Activated T-helper 17 cell treated with anti-CD3 and anti-CD28 coated beads, Interleukin-2, amount 50 U/mL, for 72 hours (primary cell): Measurements from ENCODE around the gene CACNA1C. TPM values are rescaled to one million over a fixed set of nuclear protein-coding genes. Genes with fewer than 3 reads are reported as not detected.

Source experiments
- ATAC-seq: fragments of 150-1000 bp; cut with Tn5 transposase; replicated peaks from 2 replicates; pipeline ENCODE4 v1.10.0; 2021; ENCODE audit warnings: mild to moderate bottlenecking, moderate library complexity
- H3K27ac Mint-ChIP-seq: one replicate; pipeline ENCODE4 v1.8.0; 2022; ENCODE audit warnings: mixed read lengths
- H3K27me3 Mint-ChIP-seq: one replicate; pipeline ENCODE4 v1.8.0; 2022; ENCODE audit warnings: mixed read lengths
- H3K36me3 Mint-ChIP-seq: one replicate; pipeline ENCODE4 v1.8.0; 2022; ENCODE audit warnings: low read depth, mild to moderate bottlenecking, mixed read lengths
- H3K4me1 Mint-ChIP-seq: one replicate; pipeline ENCODE4 v1.8.0; 2022; ENCODE audit warnings: mixed read lengths
- H3K4me3 Mint-ChIP-seq: one replicate; pipeline ENCODE4 v1.8.0; 2022; ENCODE audit warnings: mild to moderate bottlenecking, mixed read lengths
- H3K9me3 Mint-ChIP-seq: one replicate; pipeline ENCODE4 v1.8.0; 2022; ENCODE audit warnings: mixed read lengths
- total RNA-seq, 2 donors: library from RNA; stranded (reverse); gene quantifications; one replicate each; pipeline ENCODE4 v1.2.3, GENCODE V29; 2022

The CACNA1C gene
- total RNA-seq, 2 donors from 2014 or later, result 0.04 to 0.21 TPM

DNA sequence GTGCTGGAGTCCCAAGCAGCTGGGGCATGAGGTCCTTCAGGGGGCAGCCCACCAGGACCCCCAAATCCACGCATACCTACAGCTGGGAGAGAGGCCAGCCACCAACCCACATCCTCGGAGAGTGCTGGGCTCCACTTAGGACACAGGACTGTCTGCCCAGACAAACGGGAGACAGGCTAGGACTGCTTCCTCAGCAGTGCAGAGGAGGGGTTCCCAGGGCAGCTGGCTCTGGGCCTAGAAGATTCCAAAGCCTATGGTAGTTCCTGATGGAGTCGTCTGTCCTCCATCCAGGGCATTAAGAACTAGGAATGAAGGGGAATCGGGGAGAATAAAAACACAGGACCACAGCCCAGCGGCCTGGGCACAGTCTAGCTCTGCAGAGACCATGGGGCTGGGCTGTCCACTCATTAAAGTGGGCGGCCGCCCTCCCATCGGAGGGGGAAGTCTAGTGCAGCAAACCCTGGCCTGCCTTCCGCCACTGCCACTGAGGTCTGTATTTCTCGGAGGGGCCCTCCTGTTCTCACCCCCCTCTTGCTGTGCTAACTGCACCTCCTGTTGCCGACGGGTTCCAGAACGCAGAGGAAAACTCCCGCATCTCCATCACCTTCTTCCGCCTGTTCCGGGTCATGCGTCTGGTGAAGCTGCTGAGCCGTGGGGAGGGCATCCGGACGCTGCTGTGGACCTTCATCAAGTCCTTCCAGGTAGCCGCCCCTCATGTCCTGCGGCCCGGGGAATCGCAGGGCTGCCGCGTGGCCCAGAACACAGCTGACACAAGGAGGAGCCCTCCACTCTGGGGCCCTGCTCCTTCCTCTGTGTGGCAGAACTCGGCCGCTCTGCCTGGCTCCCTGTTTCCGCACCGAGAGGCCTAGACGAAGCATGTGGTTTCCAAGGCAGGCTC lies 598.5 kb downstream of the CACNA1C start:
- H3K4me3 Mint-ChIP-seq, result no peak overlapping the region
- H3K4me1 Mint-ChIP-seq, result no peaks in the 10 kb centered on the region
- ATAC-seq, result no peak

DNA sequence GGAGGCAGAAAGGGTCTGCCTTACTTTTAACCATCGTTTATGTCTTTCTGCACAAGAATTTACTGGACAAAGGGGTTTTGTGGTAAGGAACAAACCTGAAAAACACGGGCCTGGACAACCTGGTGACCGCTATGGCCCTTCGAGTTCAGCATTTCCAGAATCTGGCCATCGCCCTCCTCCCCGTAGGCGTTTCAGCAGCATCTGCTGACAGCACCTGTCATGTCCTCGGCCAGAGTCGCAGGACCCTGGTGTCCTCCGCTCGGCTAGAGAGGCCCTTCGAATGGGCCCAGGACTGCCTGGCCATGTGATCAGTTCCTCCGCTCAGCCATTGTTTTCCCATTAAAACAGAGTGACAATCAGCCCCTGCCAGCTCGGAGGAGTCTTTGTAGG lies 599.2 kb downstream of the CACNA1C start:
- peaks cover 18% of the 10 kb centered on the region for H3K27me3 Mint-ChIP-seq
- ATAC-seq, result no peak
- no peaks in the 10 kb centered on the region for H3K36me3 Mint-ChIP-seq
- H3K4me1 Mint-ChIP-seq, result no peaks in the 10 kb centered on the region
- no peak overlapping the region for H3K27ac Mint-ChIP-seq
- H3K4me3 Mint-ChIP-seq, result no peak overlapping the region
- H3K9me3 Mint-ChIP-seq, result no peaks in the 10 kb centered on the region

More for the DNA sequence above, 598.5 kb downstream of the CACNA1C start:
- Mint-ChIP-seq H3K27ac (no peak overlapping the region), H3K9me3 (no peaks in the 10 kb centered on the region), H3K27me3 (peaks cover 25% of the 10 kb centered on the region), H3K36me3 (no peaks in the 10 kb centered on the region)

DNA sequence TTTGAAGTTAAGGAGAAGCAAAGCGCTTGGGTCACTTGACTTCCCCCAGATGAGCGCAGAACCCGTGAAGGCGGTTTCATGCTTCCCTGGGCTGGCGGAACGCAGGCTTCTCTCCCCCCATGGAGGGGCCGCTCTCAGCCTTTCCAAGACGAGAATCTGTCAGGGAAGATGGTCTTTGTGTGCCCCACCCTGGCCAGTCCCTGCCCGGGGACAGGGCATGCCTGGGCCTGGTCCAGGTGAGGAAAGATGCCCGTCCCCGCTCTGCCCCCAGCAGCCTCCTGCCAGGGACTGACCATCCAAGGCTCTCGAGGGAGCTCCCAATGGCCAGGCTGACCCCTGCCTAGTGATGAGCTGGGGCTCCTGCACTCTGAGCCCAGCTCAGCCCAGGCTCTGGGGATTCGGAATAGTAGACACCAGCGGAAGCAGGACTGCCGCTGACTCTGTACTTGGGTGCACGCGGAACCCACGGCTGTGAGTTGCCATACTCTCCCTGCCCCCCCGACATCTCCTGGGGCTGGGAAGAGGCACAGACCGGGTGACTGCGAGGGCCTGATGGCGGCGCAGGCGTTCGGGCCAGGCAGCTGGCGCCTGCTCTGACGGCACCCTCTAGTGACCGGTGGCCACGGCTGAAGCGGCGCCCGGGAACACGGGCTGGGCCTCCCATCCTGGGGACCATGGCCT lies 599.8 kb downstream of the CACNA1C start:
- Mint-ChIP-seq H3K9me3 (no peaks in the 10 kb centered on the region), H3K4me3 (no peak overlapping the region), H3K27ac (no peak overlapping the region), H3K4me1 (no peaks in the 10 kb centered on the region), H3K27me3 (peaks cover 16% of the 10 kb centered on the region), H3K36me3 (no peaks in the 10 kb centered on the region)
- no peak for ATAC-seq

DNA sequence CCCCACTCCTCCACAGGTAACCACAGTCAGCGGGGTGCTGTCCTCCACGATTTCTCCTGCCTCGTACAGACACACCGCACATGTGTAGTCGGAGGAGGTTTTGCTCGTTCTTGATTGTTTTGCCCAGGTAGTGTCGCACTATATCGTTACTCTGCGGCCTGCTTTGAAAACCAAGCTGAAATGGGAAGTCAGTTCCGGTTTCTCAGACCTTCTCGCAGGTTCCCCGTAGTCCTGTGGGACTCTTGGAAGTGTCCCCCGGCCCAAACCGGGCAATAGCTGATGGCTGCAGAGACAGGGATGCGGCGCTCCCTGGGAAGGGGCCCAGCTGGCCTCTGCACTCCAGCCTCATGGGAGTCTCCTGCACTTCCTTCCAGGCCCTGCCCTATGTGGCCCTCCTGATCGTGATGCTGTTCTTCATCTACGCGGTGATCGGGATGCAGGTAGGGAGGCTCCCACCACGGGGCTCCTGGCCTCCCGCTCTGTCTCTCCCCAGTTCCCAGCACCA lies 600.7 kb downstream of the CACNA1C start:
- Mint-ChIP-seq H3K4me3 (no peak overlapping the region), H3K9me3 (no peaks in the 10 kb centered on the region), H3K4me1 (no peaks in the 10 kb centered on the region), H3K27me3 (peaks cover 11% of the 10 kb centered on the region), H3K36me3 (no peaks in the 10 kb centered on the region), H3K27ac (no peak overlapping the region)
- ATAC-seq, result no peak

- Mint-ChIP-seq H3K4me3 (no peak overlapping the region), H3K36me3 (no peaks in the 10 kb centered on the region), H3K27me3 (peaks cover 8% of the 10 kb centered on the region), H3K4me1 (no peaks in the 10 kb centered on the region), H3K9me3 (no peaks in the 10 kb centered on the region), H3K27ac (no peak overlapping the region)
- ATAC-seq, result no peak
Observed at GRCh38 chr12:2654311-2654710, 601.5 kb downstream of the CACNA1C start.

DNA sequence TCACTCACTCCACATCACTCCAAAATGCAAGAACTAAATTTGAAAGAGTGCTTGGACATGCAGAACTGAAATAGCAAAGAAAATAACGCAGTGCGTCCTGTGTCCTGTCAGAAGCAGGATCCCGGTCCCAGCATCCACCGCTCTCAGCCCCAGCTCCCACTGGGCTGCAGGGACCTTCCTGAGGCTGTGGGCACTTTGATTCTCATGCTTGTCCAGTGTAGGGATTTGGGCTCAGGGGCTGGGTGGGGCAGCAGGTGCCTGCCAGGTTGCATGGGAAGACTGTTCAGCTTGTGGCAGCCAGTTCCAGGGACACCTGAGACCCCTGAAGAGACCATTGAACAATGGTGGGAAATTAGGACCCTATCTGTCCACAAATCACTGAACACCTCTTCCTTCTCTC lies 602.0 kb downstream of the CACNA1C start:
- Mint-ChIP-seq H3K4me1 (no peaks in the 10 kb centered on the region), H3K4me3 (no peak overlapping the region), H3K36me3 (no peaks in the 10 kb centered on the region), H3K27ac (no peak overlapping the region), H3K9me3 (no peaks in the 10 kb centered on the region), H3K27me3 (peaks cover 6% of the 10 kb centered on the region)
- no peak for ATAC-seq

DNA sequence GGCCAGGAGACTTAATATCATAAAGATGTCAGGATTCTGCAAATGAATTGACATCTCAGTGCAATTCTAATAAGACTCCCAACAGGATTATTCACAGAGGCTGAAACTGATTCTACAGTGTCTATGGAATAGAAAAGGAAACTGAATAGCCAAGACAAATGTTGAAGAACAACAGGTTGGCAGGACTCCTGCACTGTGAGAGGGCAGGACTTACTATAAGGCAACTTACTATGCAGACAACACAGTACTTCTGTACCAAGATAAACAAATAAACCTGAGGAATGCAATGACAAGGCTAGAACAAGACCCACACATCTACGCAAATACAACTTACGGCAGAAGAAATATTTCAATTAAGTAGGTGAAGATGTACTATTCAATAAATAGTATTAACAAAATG lies 609.7 kb downstream of the CACNA1C start:
- no peak for ATAC-seq
- H3K36me3 Mint-ChIP-seq, result no peaks in the 10 kb centered on the region

GRCh38 chr12:2664721-2665577 lies 612.2 kb downstream of the CACNA1C start:
- H3K27me3 Mint-ChIP-seq, result no peaks in the 10 kb centered on the region
- no peaks in the 10 kb centered on the region for H3K36me3 Mint-ChIP-seq
- H3K9me3 Mint-ChIP-seq, result no peaks in the 10 kb centered on the region
- H3K4me3 Mint-ChIP-seq, result no peak overlapping the region
- ATAC-seq, result no peak
- H3K27ac Mint-ChIP-seq, result no peak overlapping the region
- no peaks in the 10 kb centered on the region for H3K4me1 Mint-ChIP-seq

More for the DNA sequence above, 609.7 kb downstream of the CACNA1C start:
- H3K4me3 Mint-ChIP-seq, result no peak overlapping the region
- no peaks in the 10 kb centered on the region for H3K9me3 Mint-ChIP-seq
- no peaks in the 10 kb centered on the region for H3K27me3 Mint-ChIP-seq
- no peaks in the 10 kb centered on the region for H3K4me1 Mint-ChIP-seq
- no peak overlapping the region for H3K27ac Mint-ChIP-seq

GRCh38 chr12:2666411-2666810 lies 613.6 kb downstream of the CACNA1C start:
- ATAC-seq, result peak; percentile 74
- no peaks in the 10 kb centered on the region for H3K9me3 Mint-ChIP-seq
- no peak overlapping the region for H3K4me3 Mint-ChIP-seq
- no peaks in the 10 kb centered on the region for H3K27me3 Mint-ChIP-seq
- H3K4me1 Mint-ChIP-seq, result no peaks in the 10 kb centered on the region
- H3K36me3 Mint-ChIP-seq, result no peaks in the 10 kb centered on the region
- H3K27ac Mint-ChIP-seq, result no peak overlapping the region

- ATAC-seq, result no peak
- H3K27ac Mint-ChIP-seq, result no peak overlapping the region
- no peaks in the 10 kb centered on the region for H3K9me3 Mint-ChIP-seq
- no peaks in the 10 kb centered on the region for H3K27me3 Mint-ChIP-seq
- H3K4me3 Mint-ChIP-seq, result no peak overlapping the region
- no peaks in the 10 kb centered on the region for H3K4me1 Mint-ChIP-seq
- H3K36me3 Mint-ChIP-seq, result no peaks in the 10 kb centered on the region
Observed at GRCh38 chr12:2666846-2667245, 614.1 kb downstream of the CACNA1C start.

GRCh38 chr12:2667716-2668440 lies 615.1 kb downstream of the CACNA1C start:
- no peaks in the 10 kb centered on the region for H3K9me3 Mint-ChIP-seq
- ATAC-seq, result no peak
- no peaks in the 10 kb centered on the region for H3K36me3 Mint-ChIP-seq
- no peak overlapping the region for H3K27ac Mint-ChIP-seq
- no peak overlapping the region for H3K4me3 Mint-ChIP-seq
- no peaks in the 10 kb centered on the region for H3K4me1 Mint-ChIP-seq
- H3K27me3 Mint-ChIP-seq, result no peaks in the 10 kb centered on the region

DNA sequence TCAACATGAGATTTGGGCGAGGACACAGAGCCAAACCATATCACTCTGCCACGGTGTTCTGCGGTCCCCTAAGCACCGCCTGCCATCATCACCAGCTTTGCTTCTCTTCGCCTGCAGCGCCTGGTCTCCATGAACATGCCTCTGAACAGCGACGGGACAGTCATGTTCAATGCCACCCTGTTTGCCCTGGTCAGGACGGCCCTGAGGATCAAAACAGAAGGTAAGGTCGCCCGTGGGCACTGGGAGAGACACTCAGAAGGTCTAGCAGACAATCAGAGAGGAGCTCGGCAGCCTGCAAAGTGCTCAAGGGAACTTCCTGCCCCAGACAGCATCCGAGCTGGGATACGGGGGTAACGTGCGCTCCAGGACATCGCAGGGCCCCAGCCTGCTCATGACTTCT lies 616.0 kb downstream of the CACNA1C start:
- ATAC-seq, result no peak
- Mint-ChIP-seq H3K27ac (no peak overlapping the region), H3K4me1 (no peaks in the 10 kb centered on the region), H3K27me3 (no peaks in the 10 kb centered on the region), H3K9me3 (no peaks in the 10 kb centered on the region), H3K36me3 (no peaks in the 10 kb centered on the region), H3K4me3 (no peak overlapping the region)

- no peaks in the 10 kb centered on the region for H3K4me1 Mint-ChIP-seq
- no peak overlapping the region for H3K4me3 Mint-ChIP-seq
- no peaks in the 10 kb centered on the region for H3K9me3 Mint-ChIP-seq
- no peaks in the 10 kb centered on the region for H3K27me3 Mint-ChIP-seq
- no peak overlapping the region for H3K27ac Mint-ChIP-seq
- H3K36me3 Mint-ChIP-seq, result no peaks in the 10 kb centered on the region
- no peak for ATAC-seq
Observed at GRCh38 chr12:2669560-2669959, 616.8 kb downstream of the CACNA1C start.

- no peak overlapping the region for H3K27ac Mint-ChIP-seq
- ATAC-seq, result no peak
- no peaks in the 10 kb centered on the region for H3K36me3 Mint-ChIP-seq
- H3K4me1 Mint-ChIP-seq, result no peaks in the 10 kb centered on the region
- H3K4me3 Mint-ChIP-seq, result no peak overlapping the region
- H3K9me3 Mint-ChIP-seq, result no peaks in the 10 kb centered on the region
- H3K27me3 Mint-ChIP-seq, result no peaks in the 10 kb centered on the region
Observed at GRCh38 chr12:2672863-2673262, 620.1 kb downstream of the CACNA1C start.
